Spleen (tissue), 7 donors: ENCODE measurements around the gene TUBA4B.

Experiments used
- POLR2A ChIP-seq, 3 donors: fragments of 450-650 bp; IDR thresholded peaks; one replicate each; pipeline ENCODE4 v1.5.1; 2017; ENCODE audit warnings: antibody characterized with exemption in 3 of 3, mild to moderate bottlenecking in 1 of 3
- TF ChIP-seq, protein P1 (sequence below), 11 experiments: fragments of 200-600 bp in 7 of 11; fragments of 450-650 bp in 4 of 11; sonication (generic) in 4 of 11; IDR thresholded peaks in 8 of 11; conservative IDR thresholded peaks in 3 of 11; 1 replicate in 7 of 11; 2 replicates in 4 of 11; pipeline versions ENCODE4 v1.4.0 to v1.8.0; 2016 to 2021; ENCODE audit warnings: antibody characterized with exemption in 11 of 11, inconsistent platforms in 4 of 11, mild to moderate bottlenecking in 1 of 11
- donor health status: DM: no; HTN: no; CAD: no; lungs with moderate emphysema.
- donor health status: DM: no; HTN: no; CAD: no.
- donor health status: DM: no; HTN: no; CAD: no.

- TF ChIP-seq, protein P1, sequence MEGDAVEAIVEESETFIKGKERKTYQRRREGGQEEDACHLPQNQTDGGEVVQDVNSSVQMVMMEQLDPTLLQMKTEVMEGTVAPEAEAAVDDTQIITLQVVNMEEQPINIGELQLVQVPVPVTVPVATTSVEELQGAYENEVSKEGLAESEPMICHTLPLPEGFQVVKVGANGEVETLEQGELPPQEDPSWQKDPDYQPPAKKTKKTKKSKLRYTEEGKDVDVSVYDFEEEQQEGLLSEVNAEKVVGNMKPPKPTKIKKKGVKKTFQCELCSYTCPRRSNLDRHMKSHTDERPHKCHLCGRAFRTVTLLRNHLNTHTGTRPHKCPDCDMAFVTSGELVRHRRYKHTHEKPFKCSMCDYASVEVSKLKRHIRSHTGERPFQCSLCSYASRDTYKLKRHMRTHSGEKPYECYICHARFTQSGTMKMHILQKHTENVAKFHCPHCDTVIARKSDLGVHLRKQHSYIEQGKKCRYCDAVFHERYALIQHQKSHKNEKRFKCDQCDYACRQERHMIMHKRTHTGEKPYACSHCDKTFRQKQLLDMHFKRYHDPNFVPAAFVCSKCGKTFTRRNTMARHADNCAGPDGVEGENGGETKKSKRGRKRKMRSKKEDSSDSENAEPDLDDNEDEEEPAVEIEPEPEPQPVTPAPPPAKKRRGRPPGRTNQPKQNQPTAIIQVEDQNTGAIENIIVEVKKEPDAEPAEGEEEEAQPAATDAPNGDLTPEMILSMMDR (IDR thresholded peaks at IDR 0.05 in 8 of 11, conservative IDR thresholded peaks at IDR 0.05 in 3 of 11) = no peak
- TF ChIP-seq POLR2A (IDR thresholded peaks at IDR 0.05) = no peak
These were observed 25.7 kb downstream of the TUBA4B start for GRCh38 chr2:219278655-219279150.
